ENCODE results near the gene MEGF11. TPM values are rescaled to one million over a fixed set of nuclear protein-coding genes. Genes with fewer than 3 reads are reported as not detected.

MEGF11 gene
- total RNA-seq, 1 donor from 2014 or later: 0.77 TPM

DNA sequence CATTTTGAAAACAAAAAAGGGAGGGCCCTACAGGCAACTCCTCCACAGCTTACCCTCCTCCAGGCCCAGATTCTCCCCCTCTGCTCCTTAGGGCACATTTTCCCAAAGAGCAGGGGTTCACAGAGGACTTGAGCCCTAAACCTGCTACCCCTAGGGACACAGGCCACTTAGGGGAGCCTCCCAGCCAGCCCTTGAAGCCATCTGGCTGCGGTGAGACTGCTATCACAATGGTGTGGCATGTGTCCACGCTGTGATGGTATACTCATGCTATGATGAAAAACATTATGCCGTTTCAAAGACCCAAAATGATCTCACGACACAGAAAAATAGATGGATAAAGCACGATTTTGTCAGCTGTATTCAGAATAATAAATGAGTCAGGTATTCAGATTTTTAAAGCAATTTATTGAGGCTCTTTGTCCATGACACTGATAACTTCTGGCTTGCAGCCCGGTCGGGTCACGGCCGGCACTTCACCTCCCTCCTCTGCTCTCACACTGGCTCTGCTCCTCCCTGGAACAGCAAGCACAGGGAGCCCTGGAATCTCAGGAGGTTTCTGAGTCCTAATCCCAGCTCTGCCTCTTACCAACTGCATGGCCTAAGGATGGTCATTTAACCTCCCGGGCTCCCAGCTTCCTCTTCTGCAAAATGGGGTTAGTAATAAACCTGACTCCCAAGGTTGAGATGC, 115.3 kb downstream of the MEGF11 start:
- Mint-ChIP-seq H3K27ac (ENCODE audit: unreplicated experiment) (no peak overlapping the region), H3K36me3 (ENCODE audit: low read depth, unreplicated experiment) (no peaks in the 10 kb centered on the region), H3K4me1 (ENCODE audit: unreplicated experiment) (peaks cover 15% of the 10 kb centered on the region), H3K27me3 (ENCODE audit: unreplicated experiment) (peaks cover 7% of the 10 kb centered on the region), H3K9me3 (ENCODE audit: unreplicated experiment) (no peaks in the 10 kb centered on the region), H3K4me3 (ENCODE audit: unreplicated experiment) (no peak overlapping the region)
- TF ChIP-seq, protein P1, sequence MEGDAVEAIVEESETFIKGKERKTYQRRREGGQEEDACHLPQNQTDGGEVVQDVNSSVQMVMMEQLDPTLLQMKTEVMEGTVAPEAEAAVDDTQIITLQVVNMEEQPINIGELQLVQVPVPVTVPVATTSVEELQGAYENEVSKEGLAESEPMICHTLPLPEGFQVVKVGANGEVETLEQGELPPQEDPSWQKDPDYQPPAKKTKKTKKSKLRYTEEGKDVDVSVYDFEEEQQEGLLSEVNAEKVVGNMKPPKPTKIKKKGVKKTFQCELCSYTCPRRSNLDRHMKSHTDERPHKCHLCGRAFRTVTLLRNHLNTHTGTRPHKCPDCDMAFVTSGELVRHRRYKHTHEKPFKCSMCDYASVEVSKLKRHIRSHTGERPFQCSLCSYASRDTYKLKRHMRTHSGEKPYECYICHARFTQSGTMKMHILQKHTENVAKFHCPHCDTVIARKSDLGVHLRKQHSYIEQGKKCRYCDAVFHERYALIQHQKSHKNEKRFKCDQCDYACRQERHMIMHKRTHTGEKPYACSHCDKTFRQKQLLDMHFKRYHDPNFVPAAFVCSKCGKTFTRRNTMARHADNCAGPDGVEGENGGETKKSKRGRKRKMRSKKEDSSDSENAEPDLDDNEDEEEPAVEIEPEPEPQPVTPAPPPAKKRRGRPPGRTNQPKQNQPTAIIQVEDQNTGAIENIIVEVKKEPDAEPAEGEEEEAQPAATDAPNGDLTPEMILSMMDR (IDR thresholded peaks at IDR 0.05; ENCODE audit: unreplicated experiment): no peak
- no peak for DNase-seq (ENCODE audit: low spot score)

- no peak overlapping the region for H3K4me3 Mint-ChIP-seq (ENCODE audit: unreplicated experiment)
Observed at GRCh38 chr15:66136948-66137347, 116.6 kb downstream of the MEGF11 start.

GRCh38 chr15:66135664-66136063, 117.9 kb downstream of the MEGF11 start:
- TF ChIP-seq, protein P1 (IDR thresholded peaks at IDR 0.05; ENCODE audit: unreplicated experiment): no peak
- Mint-ChIP-seq H3K36me3 (ENCODE audit: low read depth, unreplicated experiment) (no peaks in the 10 kb centered on the region), H3K4me3 (ENCODE audit: unreplicated experiment) (no peak overlapping the region), H3K27me3 (ENCODE audit: unreplicated experiment) (peaks cover 6% of the 10 kb centered on the region), H3K4me1 (ENCODE audit: unreplicated experiment) (peaks cover 17% of the 10 kb centered on the region), H3K9me3 (ENCODE audit: unreplicated experiment) (no peaks in the 10 kb centered on the region), H3K27ac (ENCODE audit: unreplicated experiment) (no peak overlapping the region)
- DNase-seq (ENCODE audit: low spot score): no peak

More at GRCh38 chr15:66136948-66137347, 116.6 kb downstream of the MEGF11 start:
- no peak overlapping the region for H3K27ac Mint-ChIP-seq (ENCODE audit: unreplicated experiment)
- TF ChIP-seq, protein P1 (IDR thresholded peaks at IDR 0.05; ENCODE audit: unreplicated experiment): no peak
- H3K4me1 Mint-ChIP-seq (ENCODE audit: unreplicated experiment): peaks cover 15% of the 10 kb centered on the region
- no peak for DNase-seq (ENCODE audit: low spot score)
- H3K9me3 Mint-ChIP-seq (ENCODE audit: unreplicated experiment): no peaks in the 10 kb centered on the region
- H3K27me3 Mint-ChIP-seq (ENCODE audit: unreplicated experiment): peaks cover 7% of the 10 kb centered on the region
- H3K36me3 Mint-ChIP-seq (ENCODE audit: low read depth, unreplicated experiment): no peaks in the 10 kb centered on the region

DNA sequence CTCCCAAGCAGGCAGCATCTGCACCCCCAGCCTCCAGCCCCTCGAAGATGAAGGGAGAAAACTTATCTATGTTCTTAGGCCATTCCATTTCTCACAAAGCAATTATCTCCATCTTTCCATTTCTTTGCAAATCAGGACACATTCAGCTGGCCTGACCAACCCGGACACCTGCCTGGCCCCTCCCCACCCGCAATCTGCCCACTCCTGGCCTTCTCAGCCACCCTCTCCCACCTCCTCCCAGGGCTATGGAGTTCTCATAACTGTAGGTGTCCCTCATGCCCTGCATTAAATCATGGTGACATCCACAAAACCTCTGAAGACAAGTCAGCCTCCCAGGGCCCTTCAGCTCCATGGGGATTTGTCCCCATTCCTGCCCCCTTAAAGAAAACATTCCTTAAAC, 119.3 kb downstream of the MEGF11 start:
- Mint-ChIP-seq H3K4me1 (ENCODE audit: unreplicated experiment) (peaks cover 21% of the 10 kb centered on the region), H3K36me3 (ENCODE audit: low read depth, unreplicated experiment) (no peaks in the 10 kb centered on the region), H3K27ac (ENCODE audit: unreplicated experiment) (no peak overlapping the region), H3K9me3 (ENCODE audit: unreplicated experiment) (no peaks in the 10 kb centered on the region), H3K27me3 (ENCODE audit: unreplicated experiment) (peaks cover 6% of the 10 kb centered on the region), H3K4me3 (ENCODE audit: unreplicated experiment) (no peak overlapping the region)
- DNase-seq (ENCODE audit: low spot score): no peak
- TF ChIP-seq, protein P1 (IDR thresholded peaks at IDR 0.05; ENCODE audit: unreplicated experiment): no peak

GRCh38 chr15:66133247-66133885, 120.2 kb downstream of the MEGF11 start:
- H3K4me3 Mint-ChIP-seq (ENCODE audit: unreplicated experiment): no peak overlapping the region
- H3K4me1 Mint-ChIP-seq (ENCODE audit: unreplicated experiment): peaks cover 21% of the 10 kb centered on the region
- TF ChIP-seq, protein P1 (IDR thresholded peaks at IDR 0.05; ENCODE audit: unreplicated experiment): no peak
- no peak overlapping the region for H3K27ac Mint-ChIP-seq (ENCODE audit: unreplicated experiment)
- no peaks in the 10 kb centered on the region for H3K36me3 Mint-ChIP-seq (ENCODE audit: low read depth, unreplicated experiment)
- no peaks in the 10 kb centered on the region for H3K9me3 Mint-ChIP-seq (ENCODE audit: unreplicated experiment)
- H3K27me3 Mint-ChIP-seq (ENCODE audit: unreplicated experiment): peaks cover 6% of the 10 kb centered on the region
- no peak for DNase-seq (ENCODE audit: low spot score)
